GM23338 (cell line): ENCODE data around the gene CWC15. TPM values are rescaled to one million over a fixed set of nuclear protein-coding genes. Genes with fewer than 3 reads are reported as not detected.

ENCODE experiments used
- ATAC-seq: fragments of 200-7000 bp; cut with Tn5 transposase; 3 replicates; pipeline ENCODE4 v1.9.1; 2020
- DNase-seq: peaks from one replicate; pipeline ENCODE4 v3.0.0-alpha.2; 2015; ENCODE audit warnings: low spot score
- H2AFZ ChIP-seq: fragments of 200-600 bp; sonication (generic); 2 replicates; pipeline ENCODE4 v1.8.0; 2016; ENCODE audit warnings: antibody characterized with exemption, mild to moderate bottlenecking, moderate library complexity
- H3F3A ChIP-seq: fragments of 200-600 bp; sonication (generic); replicated peaks from 2 replicates; pipeline ENCODE4 v1.8.0; 2017; ENCODE audit warnings: antibody characterized with exemption, mixed run types, low read depth
- H3K27ac ChIP-seq: fragments of 200-600 bp; sonication (generic); 2 replicates; pipeline ENCODE4 v1.6.1; 2016; ENCODE audit warnings: low read depth
- H3K27me3 ChIP-seq: fragments of 200-600 bp; sonication (generic); 2 replicates; pipeline ENCODE4 v1.8.0; 2016; ENCODE audit warnings: mild to moderate bottlenecking, mixed run types, moderate library complexity; ENCODE audit not compliant: insufficient read depth
- H3K36me3 ChIP-seq: fragments of 200-600 bp; sonication (generic); 2 replicates; pipeline ENCODE4 v1.8.0; 2016; ENCODE audit warnings: mild to moderate bottlenecking; ENCODE audit not compliant: insufficient read depth
- H3K4me1 ChIP-seq: fragments of 200-600 bp; sonication (generic); 2 replicates; pipeline ENCODE4 v1.8.0; 2016; ENCODE audit warnings: mild to moderate bottlenecking, moderate library complexity; ENCODE audit not compliant: insufficient read depth
- H3K4me2 ChIP-seq: fragments of 200-600 bp; sonication (generic); 2 replicates; pipeline ENCODE4 v1.7.1; 2017; ENCODE audit warnings: mixed run types
- H3K4me3 ChIP-seq: fragments of 200-600 bp; sonication (generic); 2 replicates; pipeline ENCODE4 v1.6.1; 2016; ENCODE audit warnings: mixed run types
- H3K79me2 ChIP-seq: fragments of 200-600 bp; sonication (generic); replicated peaks from 2 replicates; pipeline ENCODE4 v1.8.0; 2017; ENCODE audit warnings: mild to moderate bottlenecking; ENCODE audit not compliant: insufficient read depth
- H3K9me2 ChIP-seq: fragments of 200-600 bp; sonication (generic); 2 replicates; pipeline ENCODE4 v1.8.0; 2017; ENCODE audit not compliant: insufficient read depth
- H4K20me1 ChIP-seq: fragments of 200-600 bp; sonication (generic); replicated peaks from 2 replicates; pipeline ENCODE4 v1.8.0; 2017; ENCODE audit warnings: mild to moderate bottlenecking; ENCODE audit not compliant: insufficient read depth
- H3K27ac Mint-ChIP-seq: 2 replicates; pipeline ENCODE4 v1.8.0; 2020; ENCODE audit warnings: inconsistent platforms, mild to moderate bottlenecking, moderate library complexity, mixed read lengths
- H3K27me3 Mint-ChIP-seq: 3 replicates; pipeline ENCODE4 v1.8.0; 2022; ENCODE audit warnings: low read depth, mild to moderate bottlenecking, moderate library complexity, mixed read lengths, inconsistent platforms; ENCODE audit not compliant: insufficient read depth, poor library complexity
- H3K36me3 Mint-ChIP-seq: 3 replicates; pipeline ENCODE4 v1.8.0; 2021; ENCODE audit warnings: low read depth, mild to moderate bottlenecking, inconsistent platforms, moderate library complexity, mixed read lengths
- H3K4me1 Mint-ChIP-seq: 3 replicates; pipeline ENCODE4 v1.8.0; 2020; ENCODE audit warnings: mild to moderate bottlenecking, inconsistent platforms, mixed read lengths
- H3K4me3 Mint-ChIP-seq: 3 replicates; pipeline ENCODE4 v1.8.0; 2021; ENCODE audit warnings: moderate library complexity, mild to moderate bottlenecking, inconsistent platforms, mixed read lengths
- H3K9me3 Mint-ChIP-seq: 3 replicates; pipeline ENCODE4 v1.8.0; 2020; ENCODE audit warnings: moderate library complexity, mild to moderate bottlenecking, inconsistent platforms, mixed read lengths
- CTCF ChIP-seq, 2 experiments: fragments of 200-600 bp in 1 of 2; sonication (generic) in 1 of 2; conservative IDR thresholded peaks; 2 replicates each; pipeline versions ENCODE4 v1.5.1 to v1.6.1; 2016 to 2017; ENCODE audit warnings: antibody characterized with exemption in 2 of 2, low read depth in 2 of 2, mild to moderate bottlenecking in 2 of 2, moderate library complexity in 1 of 2
- POLR2AphosphoS5 ChIP-seq: IDR thresholded peaks from 2 replicates; pipeline ENCODE4 v1.6.1; 2016; ENCODE audit warnings: antibody characterized with exemption, low read depth
- ZNF114 ChIP-seq: fragments of 250-450 bp; sonication (Bioruptor Pico); IDR thresholded peaks from 2 replicates; pipeline ENCODE4 v1.5.0; 2020; ENCODE audit warnings: mild to moderate bottlenecking, moderate library complexity
- ZNF462 ChIP-seq: fragments of 250-450 bp; sonication (Bioruptor Pico); IDR thresholded peaks from 2 replicates; pipeline ENCODE4 v1.5.0; 2020; ENCODE audit warnings: mild to moderate bottlenecking, moderate library complexity
- polyA plus RNA-seq: library from polyadenylated mRNA; unstranded; fragments of >200 nt; fragmentation: Nextera tagmentation; extraction: Ambion mirVana; gene quantifications from 2 replicates; pipeline ENCODE4 v1.2.1, GENCODE V29; 2016
- total RNA-seq: library from RNA; depleted of rRNA; stranded (reverse); fragments of >200 nt; shearing (Covaris generic); gene quantifications from 2 replicates; pipeline ENCODE4 v1.2.3, GENCODE V29; 2014

Gene CWC15
- total and polyA plus RNA-seq, 2 experiments from 2014 or later = 31.9 to 168 TPM

DNA sequence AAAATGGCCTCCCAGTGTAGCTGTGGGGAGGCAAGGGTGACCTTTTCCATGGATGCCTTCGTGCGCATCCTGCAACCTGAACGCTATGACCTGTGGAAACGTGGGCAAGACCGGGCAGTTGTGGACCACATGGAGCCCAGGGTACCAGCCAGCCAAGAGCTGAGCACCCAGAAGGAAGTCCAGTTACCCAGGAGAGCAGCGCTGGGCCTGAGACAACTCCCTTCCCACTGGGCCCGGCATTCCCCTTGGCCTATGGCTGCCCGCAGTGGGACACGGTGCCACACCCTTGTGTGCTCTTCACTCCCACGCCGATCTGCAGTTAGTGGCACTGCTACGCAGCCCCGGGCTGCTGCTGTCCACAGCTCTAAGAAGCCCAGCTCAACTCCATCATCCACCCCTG, 24.9 kb upstream of the CWC15 start (continued):
- TF ChIP-seq ZNF462 (CRISPR knock-in tag) (no peak), POLR2AphosphoS5 (no peak)

DNA sequence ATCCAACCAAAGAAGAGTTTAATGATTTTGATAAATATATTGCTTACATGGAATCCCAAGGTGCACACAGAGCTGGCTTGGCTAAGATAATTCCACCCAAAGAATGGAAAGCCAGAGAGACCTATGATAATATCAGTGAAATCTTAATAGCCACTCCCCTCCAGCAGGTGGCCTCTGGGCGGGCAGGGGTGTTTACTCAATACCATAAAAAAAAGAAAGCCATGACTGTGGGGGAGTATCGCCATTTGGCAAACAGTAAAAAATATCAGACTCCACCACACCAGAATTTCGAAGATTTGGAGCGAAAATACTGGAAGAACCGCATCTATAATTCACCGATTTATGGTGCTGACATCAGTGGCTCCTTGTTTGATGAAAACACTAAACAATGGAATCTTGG, 24.1 kb upstream of the CWC15 start:
- no peaks in the 10 kb centered on the region for H3K79me2 ChIP-seq
- no peak overlapping the region for H3K4me3 ChIP-seq
- no peaks in the 10 kb centered on the region; the same call in 1 of the 2 replicates for H3K27me3 ChIP-seq
- Mint-ChIP-seq H3K4me3 (no peak overlapping the region), H3K9me3 (no peaks in the 10 kb centered on the region), H3K27ac (no peak overlapping the region), H3K4me1 (0 out of 3 replicates have a peak, but pooled peaks cover 2% of the 10 kb centered on the region), H3K27me3 (peaks cover 3% of the 10 kb centered on the region), H3K36me3 (no peaks in the 10 kb centered on the region)
- H3K9me2 ChIP-seq = peaks cover 7% of the 10 kb centered on the region
- H3K27ac ChIP-seq = no peak overlapping the region
- H4K20me1 ChIP-seq = no peaks in the 10 kb centered on the region
- no peak overlapping the region for H2AFZ ChIP-seq
- no peaks in the 10 kb centered on the region for H3K4me1 ChIP-seq
- ATAC-seq (no peak), DNase-seq (peak; percentile 21)
- no peaks in the 10 kb centered on the region for H3F3A ChIP-seq
- no peak overlapping the region for H3K4me2 ChIP-seq
- no peak for TF ChIP-seq ZNF114 (CRISPR knock-in tag)
- peak; percentile 20 to 48; a peak in 2 of 4 replicates for TF ChIP-seq CTCF (conservative IDR thresholded peaks at IDR 0.05; ENCODE audit: low read depth in 2 of 2)
- H3K36me3 ChIP-seq = no peaks in the 10 kb centered on the region
